ENCODE data around the gene BTRC.
"Not testable (repeated sequence)": the region's sequence is repeated elsewhere in the genome, so short reads cannot be mapped to it uniquely, and the experiment has no call there.

Gene BTRC

DNA sequence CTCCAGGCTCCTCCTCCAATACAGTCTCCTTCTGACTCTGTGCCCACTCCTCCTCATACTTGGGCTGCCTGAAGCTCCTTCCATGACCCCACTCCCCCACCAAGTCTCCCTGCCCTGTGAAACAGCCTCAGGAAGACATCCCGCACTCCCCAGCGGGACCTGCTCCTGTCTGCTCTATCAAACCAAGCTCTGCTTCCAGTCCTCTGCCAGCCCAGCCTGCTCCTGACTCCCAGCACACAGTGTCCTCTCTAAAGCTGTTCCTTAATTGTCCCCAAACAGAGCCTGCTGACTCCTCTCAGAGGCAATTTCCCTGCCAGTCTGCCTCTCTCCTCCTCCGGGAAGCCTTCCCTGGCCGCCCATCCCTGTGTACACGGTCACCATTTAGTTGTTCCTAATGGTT is 224.2 kb downstream of the BTRC start:
- Histone ChIP-seq H3K4me1 (ENCODE audit: insufficient read depth, low read length) (peaks cover 14% of the 10 kb centered on the region; the same call in 1 of the 2 replicates), H3K36me3 (ENCODE audit: insufficient read depth, low read length) (peaks cover under 1% of the 10 kb centered on the region), H3K9ac (ENCODE audit: low read depth, low read length) (no peak overlapping the region), H3K9me3 (ENCODE audit: control insufficient read depth, insufficient read depth, low read length) (no peaks in the 10 kb centered on the region)

DNA sequence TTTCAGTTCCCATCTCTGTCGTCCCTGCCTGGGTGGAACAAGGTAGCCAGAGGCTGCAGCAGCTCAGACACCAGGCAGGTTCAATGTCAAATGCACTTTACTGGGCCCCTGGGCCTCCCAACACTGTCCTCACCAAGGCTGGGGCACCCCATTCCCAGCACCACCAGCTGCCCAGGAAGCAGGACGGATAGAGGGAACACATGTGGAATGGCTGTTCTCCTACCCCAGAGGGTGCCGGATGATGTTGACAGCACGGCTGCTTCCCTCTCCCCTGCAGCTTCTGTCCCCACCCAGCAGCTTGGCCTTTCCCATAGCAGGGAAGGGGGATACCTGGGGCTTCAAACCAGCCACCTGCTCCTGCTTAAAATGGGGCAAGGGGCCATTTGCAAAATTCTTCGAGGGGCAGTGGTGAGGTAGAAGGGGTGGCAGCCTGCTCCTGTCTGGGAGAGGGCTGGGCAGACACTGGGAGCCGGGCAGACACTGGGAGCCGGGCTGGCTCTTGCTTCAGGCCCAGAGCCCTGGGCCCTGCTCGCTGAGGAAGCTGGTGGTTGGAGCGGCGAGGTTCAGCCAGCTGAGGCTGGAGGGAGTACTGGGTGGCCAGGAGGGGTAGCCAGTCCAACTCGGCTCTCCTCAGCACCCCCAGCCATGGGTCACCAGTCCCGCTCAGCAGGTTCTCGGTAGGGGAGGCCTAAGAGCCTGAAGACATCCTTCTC is 225.0 kb downstream of the BTRC start:
- Histone ChIP-seq H3K9me3 (ENCODE audit: control insufficient read depth, insufficient read depth, low read length) (no peaks in the 10 kb centered on the region), H3K9ac (ENCODE audit: low read depth, low read length) (no peak overlapping the region), H3K36me3 (ENCODE audit: insufficient read depth, low read length) (peaks cover 8% of the 10 kb centered on the region), H3K4me1 (ENCODE audit: insufficient read depth, low read length) (peaks cover 14% of the 10 kb centered on the region; the same call in 1 of the 2 replicates)

DNA sequence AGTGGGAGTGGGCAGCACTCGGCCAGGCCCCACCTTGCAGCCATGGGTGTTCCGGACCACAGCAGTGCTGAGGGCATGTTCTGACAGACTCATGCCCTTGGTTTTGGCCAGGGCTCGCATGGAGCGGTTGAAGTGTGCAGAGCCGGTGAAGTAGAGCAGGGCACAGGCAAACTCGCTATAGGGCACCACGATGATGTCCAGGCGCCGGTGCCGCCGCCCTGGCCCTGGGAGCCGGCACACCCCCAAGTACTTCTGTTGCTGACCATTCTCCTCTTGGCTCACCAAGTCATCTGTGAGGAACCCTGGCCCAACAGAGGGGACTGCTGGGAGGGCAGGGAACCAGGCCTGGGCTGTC is 225.5 kb downstream of the BTRC start:
- H3K9ac ChIP-seq (ENCODE audit: low read depth, low read length), result no peak overlapping the region
- no peaks in the 10 kb centered on the region for H3K9me3 ChIP-seq (ENCODE audit: control insufficient read depth, insufficient read depth, low read length)
- H3K36me3 ChIP-seq (ENCODE audit: insufficient read depth, low read length), result peaks cover 8% of the 10 kb centered on the region
- H3K4me1 ChIP-seq (ENCODE audit: insufficient read depth, low read length), result peaks cover 11% of the 10 kb centered on the region; the same call in 1 of the 2 replicates

DNA sequence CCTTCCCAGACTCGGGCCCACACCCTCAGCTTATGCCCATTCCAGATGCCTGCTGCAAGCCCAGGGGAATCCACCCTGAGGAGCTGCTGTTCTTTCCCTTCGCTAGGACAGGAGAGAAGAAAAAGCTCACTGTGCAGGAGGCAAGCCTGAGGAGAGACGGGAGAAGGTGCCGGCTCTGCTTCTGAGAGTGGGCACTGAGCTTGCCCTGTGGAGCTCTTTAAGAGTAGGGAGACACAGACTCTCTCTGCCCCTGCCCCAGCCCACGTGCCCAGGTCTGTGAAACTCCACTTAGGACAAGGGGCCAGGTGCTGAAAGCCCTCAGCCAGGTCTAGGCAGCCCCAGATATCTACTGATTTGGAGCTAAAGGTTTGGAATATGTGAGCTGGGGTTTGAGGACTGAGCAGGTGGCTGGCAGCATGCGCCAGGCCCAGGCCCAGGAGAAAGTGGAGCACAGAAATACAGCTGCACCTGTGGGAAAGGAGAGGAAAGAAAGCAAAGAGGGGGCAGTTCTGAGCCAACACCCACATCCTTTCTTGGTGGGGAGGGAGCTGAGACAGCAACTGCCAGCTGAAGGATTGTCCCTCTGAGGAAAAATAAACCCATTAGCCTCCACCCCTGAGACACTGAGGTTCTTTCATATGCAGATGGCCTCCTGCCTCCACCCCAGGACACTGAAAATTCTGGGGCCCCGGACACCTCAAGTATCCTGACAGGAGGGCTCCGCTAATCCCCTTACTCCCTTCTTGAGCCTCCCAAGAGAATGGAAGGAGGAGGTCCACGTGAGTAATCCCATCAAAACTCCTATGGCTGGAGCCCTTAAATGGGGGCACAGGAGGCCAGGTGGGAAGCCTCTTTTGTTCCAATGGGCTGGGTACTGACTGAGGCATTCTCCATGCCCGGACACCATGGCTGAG is 226.8 kb downstream of the BTRC start:
- Histone ChIP-seq H3K36me3 (ENCODE audit: insufficient read depth, low read length) (peaks cover 8% of the 10 kb centered on the region), H3K4me1 (ENCODE audit: insufficient read depth, low read length) (peaks cover 10% of the 10 kb centered on the region; the same call in 1 of the 2 replicates), H3K9me3 (ENCODE audit: control insufficient read depth, insufficient read depth, low read length) (no peaks in the 10 kb centered on the region), H3K9ac (ENCODE audit: low read depth, low read length) (no peak overlapping the region)

DNA sequence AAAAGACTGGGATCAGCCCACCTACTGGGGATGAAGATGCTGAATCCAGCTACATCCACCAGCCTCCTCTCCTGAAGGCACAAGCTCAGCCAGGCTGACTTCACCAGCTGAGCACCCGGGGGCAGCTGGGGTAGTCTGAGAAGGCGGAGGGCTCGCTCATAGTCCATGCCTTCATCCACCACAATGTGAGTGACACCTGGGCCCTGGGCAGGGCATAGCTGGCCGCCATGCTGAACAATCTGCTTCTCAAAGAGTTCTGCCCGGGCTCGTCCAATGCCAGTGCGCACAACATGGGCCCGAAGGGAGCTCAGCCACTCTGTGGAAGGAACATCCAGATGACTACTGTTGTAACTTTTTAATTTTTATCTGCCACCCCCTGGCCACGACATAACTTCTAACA is 231.9 kb downstream of the BTRC start:
- no peaks in the 10 kb centered on the region for H3K9me3 ChIP-seq (ENCODE audit: control insufficient read depth, insufficient read depth, low read length)
- H3K36me3 ChIP-seq (ENCODE audit: insufficient read depth, low read length), result peaks cover 8% of the 10 kb centered on the region; the same call in 1 of the 2 replicates
- H3K4me1 ChIP-seq (ENCODE audit: insufficient read depth, low read length), result peaks cover 12% of the 10 kb centered on the region
- H3K9ac ChIP-seq (ENCODE audit: low read depth, low read length), result no peak overlapping the region

DNA sequence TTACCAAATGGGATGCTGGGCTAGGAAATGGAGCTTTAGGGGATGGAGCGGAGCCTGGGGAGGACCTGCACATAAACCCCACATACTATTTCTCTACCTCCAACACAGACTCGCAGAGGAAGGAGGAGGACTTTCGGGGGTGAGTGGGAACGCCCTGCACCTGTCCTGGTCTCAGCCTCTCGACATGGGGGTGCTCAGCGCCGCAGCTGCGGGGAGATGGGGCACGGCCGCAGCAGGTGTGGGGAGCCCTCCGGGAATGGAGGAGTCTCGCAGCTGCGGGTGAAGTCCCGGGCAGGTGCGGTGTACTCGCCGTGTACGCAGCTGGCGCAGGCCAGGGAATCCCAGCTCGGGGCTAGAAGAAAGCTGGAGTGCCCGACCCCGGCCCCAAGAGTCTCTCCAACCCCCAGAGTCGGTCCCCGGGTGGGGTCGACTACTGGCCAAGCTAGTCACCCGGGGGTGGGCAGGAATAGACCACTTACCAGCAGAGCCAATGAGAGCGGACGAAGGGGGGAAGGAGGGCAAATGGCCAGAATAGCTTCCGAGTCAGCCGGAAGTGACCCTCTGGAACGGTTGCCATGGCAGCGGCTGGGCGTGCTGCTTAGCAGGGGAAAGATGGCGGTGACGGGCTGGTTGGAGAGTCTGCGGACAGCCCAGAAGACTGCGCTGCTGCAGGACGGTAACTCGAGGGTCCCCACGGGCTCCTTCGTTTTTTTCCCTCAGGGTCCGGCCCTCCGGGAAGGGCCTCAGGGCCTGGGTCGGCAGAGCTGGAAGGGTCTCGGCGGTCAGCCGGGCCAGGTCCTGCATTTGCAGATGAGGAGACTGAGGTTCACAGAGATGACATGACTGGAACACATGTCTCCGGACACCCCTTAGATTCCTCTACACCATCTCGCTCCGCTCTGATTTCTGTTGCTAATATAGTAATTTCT is 234.0 kb downstream of the BTRC start, which contains the start of the genes DPCD and POLL:
Gene DPCD (plus strand): TSS at position 597 of the 929 bp plus-strand sequence. CDS start 16 bp downstream, at position 613.
Gene POLL (minus strand): TSS at position 533 of the 929 bp plus-strand sequence. CDS start 897 bp downstream, outside the sequence.
- peak within 1 kb of the TSS; percentile 99 for H3K9ac ChIP-seq (ENCODE audit: low read depth, low read length)

DNA sequence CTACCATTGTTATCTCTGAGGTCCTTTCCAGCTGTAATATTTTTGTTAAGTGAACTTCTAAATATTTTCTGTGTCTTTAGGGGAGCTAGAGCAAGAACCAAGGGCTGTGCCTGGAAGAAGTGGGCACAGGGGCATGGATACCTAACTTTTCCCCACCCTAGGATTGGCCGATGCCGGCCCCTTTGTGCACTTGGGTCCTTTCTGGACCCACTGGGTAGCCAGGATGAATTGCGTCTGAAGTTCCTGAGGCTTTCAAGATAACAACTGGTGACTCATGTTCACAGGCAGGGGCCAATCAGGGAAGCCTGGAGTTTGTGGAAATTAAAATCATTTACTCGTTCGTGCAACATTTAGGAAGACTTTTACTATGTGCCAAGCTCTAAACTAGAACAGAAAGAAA is 234.9 kb downstream of the BTRC start:
- Histone ChIP-seq H3K9ac (ENCODE audit: low read depth, low read length) (peak overlapping the region; percentile 99; the same call in 1 of the 2 replicates), H3K9me3 (ENCODE audit: control insufficient read depth, insufficient read depth, low read length) (no peaks in the 10 kb centered on the region), H3K4me1 (ENCODE audit: insufficient read depth, low read length) (peaks cover 5% of the 10 kb centered on the region; the same call in 1 of the 2 replicates), H3K36me3 (ENCODE audit: insufficient read depth, low read length) (peaks cover 1% of the 10 kb centered on the region; the same call in 1 of the 2 replicates)

More for the DNA sequence above, 234.0 kb downstream of the BTRC start, which contains the start of the genes DPCD and POLL:
- Histone ChIP-seq H3K4me1 (ENCODE audit: insufficient read depth, low read length) (peaks cover 5% of the 10 kb centered on the region; the same call in 1 of the 2 replicates), H3K9me3 (ENCODE audit: control insufficient read depth, insufficient read depth, low read length) (no peaks in the 10 kb centered on the region), H3K36me3 (ENCODE audit: insufficient read depth, low read length) (peaks cover 8% of the 10 kb centered on the region; the same call in 1 of the 2 replicates)

DNA sequence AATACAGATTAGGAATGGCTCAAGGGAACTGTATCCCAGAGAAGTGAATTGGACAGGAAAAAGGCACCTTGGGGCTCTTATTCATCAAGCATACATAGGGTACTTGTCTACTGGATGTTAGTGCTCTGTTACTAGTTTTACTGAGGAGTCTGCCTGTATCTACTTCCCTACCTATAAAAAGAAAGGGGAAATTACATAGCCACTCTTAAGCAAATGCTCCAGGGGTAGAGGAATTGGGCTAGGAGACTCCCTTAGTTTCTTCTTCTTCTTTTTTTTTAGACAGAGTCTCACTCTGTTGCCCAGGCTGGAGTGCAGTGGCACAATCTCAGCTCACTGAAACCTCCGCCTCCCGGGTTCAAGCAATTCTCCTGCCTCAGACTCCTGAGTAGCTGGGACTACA is 239.4 kb downstream of the BTRC start:
- not testable (repeated sequence) for H3K9ac ChIP-seq (ENCODE audit: low read depth, low read length); H3K36me3 ChIP-seq (ENCODE audit: insufficient read depth, low read length); H3K4me1 ChIP-seq (ENCODE audit: insufficient read depth, low read length)

DNA sequence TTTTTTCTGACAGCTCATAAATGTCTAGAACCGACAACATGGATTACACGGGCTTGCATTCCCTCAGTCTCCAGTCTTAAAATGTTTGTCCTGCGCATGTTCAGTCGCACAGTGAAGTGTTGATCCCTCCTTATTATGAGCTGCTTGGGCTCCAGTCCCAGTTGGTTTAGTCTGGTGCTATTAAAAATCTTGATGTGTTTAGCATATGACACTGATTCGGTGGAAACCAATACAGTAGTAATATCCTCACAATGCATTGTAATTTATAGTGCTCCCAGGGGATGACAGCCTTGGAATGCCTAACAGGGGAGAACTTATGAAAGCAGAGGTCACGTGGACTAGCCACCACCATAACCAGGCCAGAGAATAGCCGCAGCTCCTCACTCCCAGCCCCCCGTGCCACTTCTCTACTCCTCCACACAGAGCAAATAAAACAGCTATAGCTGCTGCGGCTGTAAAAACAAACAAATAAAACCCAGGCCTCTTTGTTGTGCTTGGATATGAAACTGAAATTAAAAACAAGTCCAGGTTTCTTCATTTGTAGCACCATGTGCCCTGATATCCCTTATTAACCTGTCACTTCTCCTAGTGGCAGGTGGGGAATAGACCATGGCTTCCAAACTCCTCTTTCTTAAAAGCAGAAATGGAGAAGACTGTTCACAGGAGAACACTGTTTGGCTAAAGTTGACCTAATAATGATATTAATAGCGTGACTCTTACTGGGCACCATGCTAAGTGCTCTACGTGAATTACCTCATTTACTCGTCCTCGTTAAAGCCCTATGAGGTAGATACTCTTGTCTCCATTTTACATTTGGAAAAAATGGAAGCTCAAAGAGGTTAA is 241.8 kb downstream of the BTRC start:
- H3K9ac ChIP-seq (ENCODE audit: low read depth, low read length), result no peak overlapping the region
- no peaks in the 10 kb centered on the region; the same call in none of the 2 replicates for H3K36me3 ChIP-seq (ENCODE audit: insufficient read depth, low read length)
- H3K4me1 ChIP-seq (ENCODE audit: insufficient read depth, low read length), result no peaks in the 10 kb centered on the region
- H3K9me3 ChIP-seq (ENCODE audit: control insufficient read depth, insufficient read depth, low read length), result no peaks in the 10 kb centered on the region

More for the DNA sequence above, 239.4 kb downstream of the BTRC start:
- H3K9me3 ChIP-seq (ENCODE audit: control insufficient read depth, insufficient read depth, low read length), result not testable (repeated sequence)

DNA sequence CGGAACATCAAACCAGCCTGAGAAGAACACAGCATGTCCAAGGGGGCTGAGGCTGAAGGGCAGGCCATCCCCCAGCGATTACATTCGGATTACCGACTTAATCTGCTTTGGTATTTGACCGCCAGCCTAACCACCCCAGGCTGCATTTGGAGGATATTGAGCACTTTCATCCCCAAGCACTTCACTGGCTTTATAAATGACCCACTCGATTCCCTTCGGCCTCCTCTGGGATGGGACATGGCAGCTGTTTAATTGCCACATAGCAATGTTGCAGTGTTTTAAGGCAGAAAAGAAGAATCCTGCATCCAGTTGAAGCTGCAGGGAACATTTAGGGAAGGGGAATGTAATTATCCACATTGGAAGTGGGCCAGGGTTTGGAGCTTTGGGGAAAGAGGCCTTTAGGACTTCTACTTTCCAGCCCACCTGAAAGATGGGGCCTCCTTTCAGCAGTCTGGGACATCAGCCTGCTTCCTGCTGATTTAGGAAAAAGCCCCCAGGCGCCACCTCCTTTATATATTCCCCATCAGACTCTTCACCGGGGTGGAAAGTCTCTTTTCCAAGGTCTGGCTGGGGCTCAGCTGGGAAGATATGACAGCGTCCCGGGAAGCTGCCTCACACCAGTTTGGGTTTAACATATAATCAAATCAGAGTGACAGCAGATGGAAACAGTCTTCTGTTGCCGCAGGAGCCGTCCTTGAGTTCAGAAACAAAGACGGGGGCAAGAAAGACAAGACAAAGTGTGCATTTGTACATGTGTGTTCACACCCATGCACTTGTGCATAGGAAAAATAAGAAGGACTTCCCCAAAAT is 243.3 kb downstream of the BTRC start:
- Histone ChIP-seq H3K4me1 (ENCODE audit: insufficient read depth, low read length) (no peaks in the 10 kb centered on the region), H3K9ac (ENCODE audit: low read depth, low read length) (no peak overlapping the region), H3K36me3 (ENCODE audit: insufficient read depth, low read length) (no peaks in the 10 kb centered on the region; the same call in none of the 2 replicates), H3K9me3 (ENCODE audit: control insufficient read depth, insufficient read depth, low read length) (no peaks in the 10 kb centered on the region)

DNA sequence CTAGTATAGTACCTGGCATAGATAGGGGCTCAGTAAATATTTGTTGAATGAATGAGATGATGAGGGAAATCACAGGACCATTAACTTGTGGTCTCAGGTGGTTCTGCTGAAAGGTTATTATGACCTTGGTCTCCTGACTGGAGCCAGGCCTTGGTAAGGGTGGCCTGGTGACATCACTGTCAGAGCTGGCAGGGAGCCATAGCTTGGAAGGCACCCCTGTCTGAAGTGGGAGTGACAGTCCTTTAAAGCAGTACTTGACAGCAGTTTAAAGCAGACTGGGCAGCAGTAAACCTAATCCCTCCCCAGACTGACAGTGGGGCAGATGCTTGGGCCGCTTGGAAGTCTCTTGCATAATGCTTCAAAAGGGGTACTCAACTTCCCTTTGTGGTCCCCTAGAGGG is 247.6 kb downstream of the BTRC start:
- Histone ChIP-seq H3K9me3 (ENCODE audit: control insufficient read depth, insufficient read depth, low read length) (no peaks in the 10 kb centered on the region), H3K9ac (ENCODE audit: low read depth, low read length) (no peak overlapping the region), H3K36me3 (ENCODE audit: insufficient read depth, low read length) (no peaks in the 10 kb centered on the region; the same call in 1 of the 2 replicates), H3K4me1 (ENCODE audit: insufficient read depth, low read length) (no peaks in the 10 kb centered on the region)

DNA sequence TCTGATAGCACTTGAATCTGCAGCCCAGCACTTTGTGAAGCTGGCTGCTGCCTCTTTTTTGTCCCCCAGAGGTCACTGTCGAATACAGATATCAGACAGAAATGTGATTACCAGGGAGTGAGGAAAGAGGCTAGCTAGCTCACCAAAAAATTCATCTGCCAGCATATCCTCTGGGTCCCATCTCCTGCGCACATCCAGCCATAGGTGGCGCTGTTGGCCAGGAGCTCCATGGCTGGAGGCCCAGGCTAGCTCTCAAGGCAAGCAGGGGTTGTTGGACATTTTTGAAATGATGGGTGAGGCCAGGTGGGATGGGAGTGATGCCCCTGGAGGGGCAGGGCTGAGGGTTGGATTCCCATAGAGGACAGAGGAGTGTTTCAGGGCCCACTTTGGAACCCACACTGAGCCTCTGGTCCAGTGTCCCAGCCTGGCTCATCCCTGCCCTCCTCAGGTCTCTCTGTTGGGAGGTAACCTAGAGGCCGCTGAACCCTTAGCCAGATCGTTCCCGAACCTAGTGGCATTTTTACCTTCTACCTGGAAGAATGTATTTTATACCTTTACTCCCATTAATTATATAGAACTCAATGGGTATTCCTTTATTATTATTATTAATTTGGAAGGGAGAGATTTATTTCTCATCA is 248.9 kb downstream of the BTRC start:
- Histone ChIP-seq H3K9me3 (ENCODE audit: control insufficient read depth, insufficient read depth, low read length) (no peaks in the 10 kb centered on the region), H3K4me1 (ENCODE audit: insufficient read depth, low read length) (peaks cover 9% of the 10 kb centered on the region)

More for the DNA sequence above, 248.9 kb downstream of the BTRC start:
- Histone ChIP-seq H3K9ac (ENCODE audit: low read depth, low read length) (no peak overlapping the region), H3K36me3 (ENCODE audit: insufficient read depth, low read length) (no peaks in the 10 kb centered on the region)

Measured in ES-I3 (cell line).